Stimulated activated CD8-positive, alpha-beta memory T cell treated with anti-CD3 and anti-CD28 coated beads, Interleukin-12 subunit alpha, Interleukin-12 subunit beta, amount 100 ng/mL, for 4 hours (primary cell): ENCODE data around the gene SLC22A3.

Experiments
- DNase-seq: peaks from one replicate; pipeline ENCODE4 v3.0.0-alpha.2; 2020; ENCODE audit warnings: low read depth

SLC22A3 gene

DNA sequence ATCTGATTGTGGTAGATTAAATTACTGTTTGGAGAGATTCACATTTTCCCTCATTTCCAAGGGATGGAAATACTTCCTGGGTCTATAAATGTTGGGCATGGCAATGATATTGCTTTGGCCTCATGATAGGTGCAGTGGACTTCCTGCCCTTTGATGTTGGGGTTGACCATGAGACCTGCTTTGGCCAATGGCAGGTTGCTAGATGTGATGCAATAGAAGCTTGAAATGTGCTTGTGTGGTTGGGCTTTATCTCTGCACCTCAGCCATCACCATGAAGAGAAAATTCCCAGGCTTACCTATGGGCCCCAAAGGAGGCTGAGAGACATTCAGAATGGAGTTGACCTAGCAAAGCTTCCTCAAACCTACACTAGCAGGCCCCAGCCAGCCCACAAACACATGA, 69.4 kb downstream of the SLC22A3 start:
- no peak for DNase-seq

DNA sequence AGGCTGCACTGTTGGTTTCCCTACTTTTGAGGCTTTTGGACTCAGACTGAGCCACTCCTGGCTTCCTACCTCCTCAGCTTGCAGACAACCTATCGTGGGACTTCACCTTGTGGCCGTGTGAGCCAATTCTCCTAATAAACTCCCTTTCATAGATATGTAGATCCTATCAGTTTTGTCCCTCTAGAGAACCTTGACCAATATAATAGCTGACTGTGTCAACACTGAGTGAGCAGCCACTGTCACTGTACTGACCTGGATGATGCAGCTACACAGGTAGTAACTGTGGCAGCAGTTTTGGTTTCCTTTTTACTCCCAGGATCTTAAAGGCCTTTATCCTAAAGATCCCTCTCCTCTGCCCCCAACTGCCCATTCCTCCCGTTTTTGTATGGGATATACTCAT, 70.2 kb downstream of the SLC22A3 start:
- DNase-seq: no peak

DNA sequence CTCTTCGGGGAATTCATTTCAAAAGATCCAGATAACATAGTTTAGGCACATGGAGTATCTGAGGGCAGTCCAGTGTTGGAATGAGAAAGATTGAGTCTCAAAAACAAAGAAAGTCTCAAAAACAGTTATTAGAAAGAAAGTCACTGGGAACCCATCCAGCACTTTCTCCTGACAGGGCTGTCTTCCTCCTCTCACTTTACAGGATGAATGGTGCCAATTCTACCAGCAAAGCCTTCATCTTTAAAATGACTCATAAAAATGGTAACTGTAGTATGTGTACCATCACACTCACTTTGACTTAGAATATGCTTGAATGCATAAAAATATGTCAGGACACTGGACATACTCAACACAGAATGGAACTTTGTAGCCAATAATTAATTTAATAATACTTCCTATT, 71.3 kb downstream of the SLC22A3 start:
- no peak for DNase-seq

DNA sequence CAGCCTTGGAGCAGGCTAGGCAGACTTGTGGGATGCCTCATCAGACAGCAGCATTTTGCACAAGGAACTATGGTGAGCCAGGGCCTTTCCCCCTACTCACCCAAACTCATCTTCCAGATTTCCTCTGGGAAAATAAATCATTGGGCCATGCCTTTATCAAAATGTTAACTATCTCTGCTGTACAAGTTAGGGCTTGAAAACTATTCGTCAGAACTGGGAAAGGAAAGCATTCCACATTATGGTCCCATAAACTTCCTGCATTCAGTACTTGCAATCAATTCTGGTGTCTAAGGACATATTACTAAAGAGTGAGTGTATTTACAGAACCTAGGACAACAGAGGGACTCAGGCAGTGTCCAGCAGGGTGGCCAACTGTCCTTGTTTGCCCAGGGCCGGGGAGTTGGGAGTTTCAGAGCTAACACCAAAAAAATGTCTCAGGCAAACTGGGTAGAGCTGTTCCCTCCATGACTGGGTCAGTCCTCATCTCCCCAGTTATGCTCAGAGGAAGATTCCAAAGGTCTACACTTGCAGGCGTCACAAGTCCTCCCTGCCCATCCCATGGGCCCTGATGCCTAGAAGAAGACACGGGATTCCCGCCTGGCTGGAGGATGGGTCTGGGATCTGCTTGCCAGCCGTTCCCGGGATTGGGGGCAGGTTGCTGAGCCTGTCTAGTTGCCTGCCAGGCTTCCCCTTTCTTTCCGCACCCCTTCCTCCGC, 72.2 kb downstream of the SLC22A3 start:
- DNase-seq: no peak

DNA sequence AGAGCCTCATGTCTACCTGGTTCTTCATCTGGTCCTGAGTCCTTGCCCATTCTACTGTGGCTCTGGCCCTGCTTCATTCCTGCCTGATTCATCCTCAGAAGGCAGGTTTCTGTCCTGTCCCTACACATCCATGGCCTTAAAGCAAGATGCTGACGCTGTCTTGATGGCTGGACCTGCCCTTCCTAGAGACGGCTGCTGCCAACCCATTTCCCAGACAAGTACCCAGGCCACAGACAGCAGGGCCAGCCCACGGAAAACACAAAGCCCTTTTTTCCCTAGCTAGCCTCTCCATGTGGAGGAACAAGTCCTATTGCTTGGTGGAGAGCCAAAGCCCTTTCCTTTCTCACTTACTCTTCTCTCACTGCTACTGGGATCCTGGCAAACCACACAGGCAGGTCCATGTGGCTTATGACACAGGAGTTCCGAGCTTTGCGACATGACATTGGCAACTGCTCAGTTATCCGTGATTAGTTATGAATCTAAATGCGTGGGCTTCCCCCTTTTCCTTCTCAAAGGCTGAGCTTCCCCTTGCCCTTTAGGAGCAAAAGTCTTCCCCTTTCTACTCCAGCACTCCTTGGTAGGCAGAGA, 72.9 kb downstream of the SLC22A3 start:
- no peak for DNase-seq

DNA sequence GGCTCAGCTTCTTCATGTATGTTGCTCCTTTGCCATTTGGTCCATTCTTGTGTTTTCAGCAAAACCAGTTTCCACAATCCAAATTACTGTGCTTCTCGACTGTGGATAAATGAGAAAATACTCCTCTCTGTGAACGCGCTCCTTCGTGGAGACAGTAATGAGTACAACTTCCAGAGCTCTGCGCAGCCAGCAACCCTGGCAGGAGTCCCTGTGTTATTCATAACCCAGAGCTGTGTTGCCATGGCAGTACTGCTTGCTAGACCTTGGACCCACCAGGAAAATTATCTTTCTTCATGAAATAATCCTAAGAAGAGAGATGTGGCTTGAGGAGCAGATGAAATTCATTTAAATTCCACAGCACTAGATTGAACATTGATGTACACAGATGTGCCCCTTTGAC, 73.7 kb downstream of the SLC22A3 start:
- no peak for DNase-seq

DNA sequence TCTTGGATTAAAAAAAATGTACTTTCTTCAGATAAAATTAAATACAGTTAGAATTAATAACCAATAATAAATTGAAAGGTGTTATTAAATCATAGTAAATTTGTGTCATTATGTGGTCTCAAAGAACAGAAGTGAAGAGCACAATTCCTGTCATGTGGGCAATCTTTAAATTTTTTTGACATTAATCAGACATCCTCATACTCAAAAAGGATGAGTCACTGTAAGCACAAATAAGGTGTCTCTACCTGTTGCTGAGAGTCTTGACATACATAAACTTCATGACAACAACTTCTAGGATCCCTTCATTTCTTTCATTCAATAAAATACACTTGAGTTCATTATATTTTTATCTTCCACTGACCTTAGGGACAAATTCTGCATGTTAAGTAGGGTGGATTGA, 76.1 kb downstream of the SLC22A3 start:
- no peak for DNase-seq

DNA sequence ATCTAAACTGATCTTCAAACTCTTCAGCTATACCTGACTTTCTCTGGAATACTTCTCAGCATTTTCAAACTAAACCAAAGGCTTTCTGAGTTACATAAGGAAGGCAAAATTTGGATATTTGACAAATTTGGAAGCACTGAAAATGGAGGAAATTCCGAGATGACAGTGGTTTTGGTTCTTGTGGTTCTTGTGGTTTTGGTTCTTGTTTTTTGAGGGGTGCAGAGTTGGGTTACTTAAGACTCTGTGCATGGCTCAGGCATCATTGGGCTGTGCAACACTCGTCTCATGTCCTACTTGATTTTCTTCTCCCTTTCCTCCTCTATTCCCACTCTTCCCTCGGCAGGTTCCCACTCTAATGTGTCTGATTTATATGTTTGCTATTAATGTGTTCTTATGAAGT, 78.0 kb downstream of the SLC22A3 start:
- no peak for DNase-seq

DNA sequence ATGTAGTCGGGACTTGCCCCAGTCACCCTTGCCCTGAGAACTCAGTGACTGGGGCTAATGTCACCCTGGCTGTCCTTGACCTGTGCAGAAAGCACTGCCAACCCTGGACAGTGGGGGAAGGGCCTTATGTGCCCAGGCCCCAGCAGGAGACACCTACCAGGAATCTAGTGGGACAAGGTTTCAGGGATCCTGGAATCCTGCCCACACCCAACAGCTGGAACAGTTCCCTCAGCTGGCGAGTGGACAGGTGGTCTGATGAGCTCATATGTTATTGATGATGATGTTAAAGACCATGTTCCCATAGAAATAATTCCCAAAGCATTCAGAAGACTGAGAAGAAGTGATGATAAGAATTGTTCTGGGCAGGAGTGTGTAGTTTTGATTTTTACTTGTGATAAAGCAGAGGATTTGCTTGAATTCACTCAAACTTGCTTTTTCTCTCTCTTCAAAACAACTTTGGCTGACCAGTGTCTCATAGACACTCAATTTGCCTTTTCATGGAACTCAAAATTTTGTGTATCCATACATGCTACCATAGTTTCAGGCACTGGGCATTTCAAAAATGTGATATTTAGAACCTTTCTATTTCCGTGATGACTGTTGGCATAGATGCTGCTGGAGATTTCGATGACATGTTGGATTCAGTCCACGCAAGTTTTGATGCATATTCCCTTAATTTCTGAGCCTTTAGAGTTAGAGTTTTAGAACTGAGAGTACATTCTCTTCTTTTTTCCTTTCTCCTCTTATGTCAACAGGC, 79.3 kb downstream of the SLC22A3 start:
- no peak for DNase-seq

DNA sequence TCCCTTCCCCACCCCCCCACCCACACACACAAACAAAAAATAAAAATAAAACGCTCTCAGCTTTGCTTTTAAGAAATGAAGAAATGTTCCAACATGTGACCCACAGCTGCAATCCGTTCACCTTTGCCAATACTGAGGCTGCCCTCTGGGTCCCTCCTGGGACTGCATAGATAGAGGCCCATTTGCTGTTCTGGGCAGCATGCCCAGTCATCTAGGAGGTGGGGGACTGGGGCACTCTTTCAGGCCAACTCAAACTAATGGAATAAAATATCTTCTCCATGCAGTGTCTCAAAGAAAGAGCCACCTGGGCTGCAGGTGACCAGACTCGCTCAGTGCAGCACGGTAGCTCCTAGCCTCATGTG, 79.9 kb downstream of the SLC22A3 start:
- no peak for DNase-seq

DNA sequence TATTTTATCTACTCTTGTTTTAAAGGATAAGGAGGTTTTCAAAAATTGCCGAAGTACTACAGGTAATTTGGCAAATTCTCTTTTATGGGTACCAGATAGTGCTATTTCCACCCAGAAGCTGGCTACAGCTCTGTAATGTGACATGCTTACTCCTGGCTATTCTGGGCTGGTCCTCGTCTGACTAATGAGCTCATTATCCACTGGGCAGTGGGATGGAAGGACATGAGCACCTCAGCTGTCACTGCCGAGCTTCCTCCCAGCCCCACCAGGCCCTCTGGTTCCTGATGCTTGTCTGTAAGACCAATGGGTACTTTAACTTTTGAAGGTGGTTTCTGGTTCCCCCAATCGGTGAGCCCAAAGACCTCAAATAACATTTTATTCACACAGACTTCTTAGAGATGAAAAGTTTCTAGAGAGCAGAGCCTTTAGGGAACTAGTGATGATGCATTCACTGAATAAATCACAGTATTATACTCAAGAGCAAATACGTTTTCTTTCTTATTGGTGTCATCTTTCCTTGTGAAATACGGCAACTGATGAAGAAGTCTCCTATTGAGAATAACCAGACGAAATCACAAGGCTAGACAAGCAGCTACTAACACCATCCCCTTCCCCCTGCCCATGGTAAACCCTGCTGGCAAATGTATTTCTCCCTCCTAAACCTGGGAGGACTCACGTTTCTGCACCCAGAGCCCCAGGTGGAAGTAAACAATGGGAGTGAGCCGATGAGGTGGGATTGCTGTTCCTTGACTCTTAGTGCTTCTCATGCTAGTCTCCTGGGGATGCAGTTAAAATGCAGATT, 80.8 kb downstream of the SLC22A3 start:
- DNase-seq: no peak

DNA sequence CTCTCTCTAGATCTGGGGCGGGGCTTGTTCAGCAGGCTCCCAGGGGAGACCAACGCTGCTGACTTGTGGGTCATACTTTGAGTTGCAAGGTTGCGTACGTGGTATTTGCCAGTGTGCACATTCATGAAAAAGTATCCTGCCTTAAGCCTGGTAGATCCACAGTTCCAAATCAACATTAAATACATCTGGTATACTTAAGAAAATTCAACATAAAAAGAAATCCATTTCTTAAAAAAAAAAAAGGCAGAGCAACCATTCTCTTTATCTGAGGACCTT, 81.4 kb downstream of the SLC22A3 start:
- DNase-seq: no peak

DNA sequence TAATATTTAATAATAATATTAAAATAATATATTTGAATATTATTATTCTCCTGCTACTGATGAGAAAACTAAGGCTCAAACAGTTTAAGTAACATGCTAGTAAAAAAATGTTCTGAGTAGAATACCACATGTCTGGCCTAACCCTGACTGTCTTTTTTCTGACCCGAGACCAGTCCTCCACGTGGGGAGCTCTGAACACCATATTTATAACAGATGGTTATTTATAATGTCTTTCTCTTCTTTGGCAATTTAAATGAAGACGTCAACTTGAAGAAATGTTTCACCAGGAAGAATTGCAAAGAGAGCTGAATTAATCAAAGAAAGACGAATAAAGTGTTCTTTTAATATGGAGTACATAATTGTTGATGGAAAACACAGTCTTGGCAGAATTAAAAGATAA, 82.0 kb downstream of the SLC22A3 start:
- no peak for DNase-seq

DNA sequence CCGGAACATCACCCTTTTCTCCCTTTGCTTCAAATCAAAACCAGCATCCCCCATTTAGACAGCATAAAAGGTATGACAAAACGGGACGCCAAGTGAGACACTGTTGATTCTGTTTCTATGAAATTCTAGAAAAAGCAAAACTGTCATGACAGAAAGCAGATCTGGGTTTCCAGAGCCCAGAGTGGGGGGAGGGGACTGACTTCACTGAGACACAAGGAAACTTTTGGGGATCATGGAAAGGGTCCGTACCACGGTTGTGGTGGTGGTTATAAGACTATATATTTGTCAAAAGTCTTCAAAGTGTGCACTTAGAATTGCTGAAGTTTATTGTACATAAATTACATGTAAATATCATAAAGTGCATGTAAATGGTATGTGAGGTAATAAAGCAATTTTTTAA, 82.6 kb downstream of the SLC22A3 start:
- DNase-seq: no peak

DNA sequence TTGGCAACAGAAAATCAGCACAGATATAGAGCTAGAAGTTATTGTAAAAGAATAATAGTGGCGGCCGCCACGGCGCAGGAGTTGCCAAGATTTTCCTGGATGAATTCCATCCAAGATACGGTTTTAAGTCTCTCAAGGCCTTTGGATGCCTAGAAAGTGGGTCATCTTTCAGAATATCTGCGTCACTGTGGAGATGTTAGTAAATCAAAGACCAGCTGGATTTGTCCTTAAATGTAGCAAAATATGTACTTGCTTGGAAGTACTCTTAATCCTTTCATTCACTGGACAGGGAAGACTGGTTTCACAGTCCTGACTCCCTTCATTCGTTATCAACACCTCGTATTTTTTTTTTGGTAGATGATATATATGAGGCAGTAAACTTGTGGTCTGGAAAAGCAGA, 83.0 kb downstream of the SLC22A3 start:
- DNase-seq: no peak

DNA sequence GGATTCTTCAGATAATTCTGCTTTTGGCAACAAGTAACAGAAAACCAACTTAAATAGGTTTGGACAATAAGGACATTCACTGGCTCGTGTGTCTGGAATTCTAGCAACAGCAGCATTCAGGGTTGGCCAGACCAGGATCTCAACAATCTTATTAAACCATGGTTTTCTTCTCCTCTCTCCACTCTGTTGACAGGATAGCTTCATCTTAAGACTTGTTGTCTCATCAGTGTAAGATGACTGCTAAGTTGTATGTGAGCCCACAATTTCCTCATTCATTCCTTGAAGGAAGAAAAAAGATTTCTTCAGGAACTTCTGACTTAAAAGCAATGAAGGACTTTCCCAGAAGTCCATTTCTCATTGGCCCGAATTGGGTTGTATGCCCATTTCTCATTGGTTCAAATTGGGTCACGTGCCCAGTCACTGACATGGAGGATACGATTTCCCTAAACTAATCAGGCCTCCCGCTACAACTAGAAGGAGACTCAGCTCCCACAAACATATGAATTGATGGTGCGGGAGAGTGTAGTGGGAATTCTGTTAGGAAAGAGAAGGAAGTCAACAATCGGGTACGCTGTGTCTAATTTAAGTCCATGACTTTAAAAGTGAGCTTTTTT, 83.7 kb downstream of the SLC22A3 start:
- DNase-seq: no peak

DNA sequence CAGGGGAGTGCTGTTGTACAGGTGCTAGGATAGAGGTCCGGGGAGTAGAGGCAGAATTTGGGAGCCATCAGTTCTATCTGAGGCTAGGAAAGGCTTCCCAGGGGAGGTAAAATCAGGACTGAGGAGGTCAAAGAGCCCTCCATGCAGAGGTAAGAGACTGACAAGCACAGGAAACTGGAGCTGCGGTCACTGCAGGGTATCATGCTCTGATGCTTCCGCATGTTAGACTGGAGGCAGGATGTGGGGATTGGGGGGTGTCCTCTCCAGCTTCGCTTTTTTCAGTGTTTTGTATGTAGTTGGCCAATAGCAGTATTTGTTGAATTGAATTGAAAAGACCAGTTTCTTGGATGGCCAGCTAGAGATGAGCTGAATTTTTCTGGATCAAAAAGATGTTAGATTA, 87.8 kb downstream of the SLC22A3 start:
- DNase-seq: no peak

DNA sequence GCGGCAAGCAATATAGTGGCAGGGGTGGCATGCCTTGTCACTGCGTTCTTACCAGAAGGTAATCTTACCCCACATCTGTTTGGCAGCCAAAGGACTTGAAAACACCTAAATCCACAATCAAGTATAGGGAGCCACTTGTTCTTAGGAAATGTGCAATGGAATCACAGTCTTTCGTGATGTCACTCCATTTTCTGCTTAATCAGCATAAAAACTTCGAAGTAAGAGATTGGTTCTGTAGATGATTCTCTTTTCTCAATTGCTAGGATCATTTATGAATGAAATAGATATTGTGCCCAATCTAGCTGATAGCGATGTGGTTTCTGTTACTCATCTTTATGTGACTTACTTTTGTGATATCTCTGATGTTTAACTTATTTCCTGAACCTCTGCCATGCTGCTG, 89.0 kb downstream of the SLC22A3 start:
- DNase-seq: no peak

DNA sequence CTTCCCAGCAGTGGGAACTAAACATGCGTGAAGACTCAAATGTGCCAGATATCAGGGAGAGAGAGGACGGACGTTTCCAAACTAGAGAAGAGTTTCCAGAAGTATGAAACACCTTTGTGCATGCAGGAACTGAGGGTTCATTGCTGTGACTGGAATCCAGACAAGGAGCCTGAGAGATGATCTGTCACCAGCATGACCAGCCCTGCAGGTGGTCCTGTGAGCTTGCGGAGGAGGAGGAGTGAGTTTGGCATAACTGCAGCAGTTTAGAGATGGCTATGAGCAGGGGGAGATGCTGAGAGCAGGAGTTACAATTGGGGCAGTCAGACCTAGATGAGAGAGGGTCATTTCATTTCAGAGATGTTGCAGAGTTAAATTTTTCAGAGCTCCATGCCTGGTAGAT, 89.6 kb downstream of the SLC22A3 start:
- no peak for DNase-seq

DNA sequence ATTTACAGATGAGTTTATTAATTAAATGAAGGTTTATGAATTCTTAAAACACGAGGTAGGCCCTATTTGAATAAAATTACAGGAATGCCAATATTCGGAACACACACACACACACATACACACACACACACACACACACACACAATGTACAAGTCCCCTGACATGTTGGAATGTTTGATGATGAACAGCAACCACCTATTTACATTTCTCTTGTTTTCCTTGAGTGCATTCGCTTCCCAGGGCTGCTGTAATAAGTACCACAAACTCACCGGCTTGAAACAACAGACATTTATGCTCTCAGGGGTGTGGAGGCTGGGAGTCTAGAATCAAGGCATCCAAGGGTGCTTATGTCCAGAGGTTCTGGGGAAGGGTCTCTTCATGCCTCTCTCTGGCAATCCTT, 90.3 kb downstream of the SLC22A3 start:
- no peak for DNase-seq

DNA sequence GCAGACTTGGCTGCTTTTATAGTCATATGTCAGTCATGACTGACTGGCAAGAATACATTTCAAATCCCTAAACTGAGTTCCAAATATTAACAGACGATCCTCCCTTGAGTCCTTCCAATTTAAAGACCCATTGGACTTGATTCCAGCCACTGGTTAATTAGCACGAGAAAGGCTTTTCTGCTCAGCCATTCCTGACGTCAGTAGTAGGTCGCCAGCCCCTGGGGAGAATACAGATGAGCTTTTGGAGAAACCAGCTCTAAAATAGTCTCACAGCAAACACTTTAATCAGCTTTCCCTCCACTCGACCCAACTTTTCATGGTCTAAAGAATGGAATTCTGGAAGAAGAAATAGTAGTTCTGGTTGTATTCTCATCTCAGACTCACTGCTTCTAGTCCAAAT, 91.6 kb downstream of the SLC22A3 start:
- no peak for DNase-seq

DNA sequence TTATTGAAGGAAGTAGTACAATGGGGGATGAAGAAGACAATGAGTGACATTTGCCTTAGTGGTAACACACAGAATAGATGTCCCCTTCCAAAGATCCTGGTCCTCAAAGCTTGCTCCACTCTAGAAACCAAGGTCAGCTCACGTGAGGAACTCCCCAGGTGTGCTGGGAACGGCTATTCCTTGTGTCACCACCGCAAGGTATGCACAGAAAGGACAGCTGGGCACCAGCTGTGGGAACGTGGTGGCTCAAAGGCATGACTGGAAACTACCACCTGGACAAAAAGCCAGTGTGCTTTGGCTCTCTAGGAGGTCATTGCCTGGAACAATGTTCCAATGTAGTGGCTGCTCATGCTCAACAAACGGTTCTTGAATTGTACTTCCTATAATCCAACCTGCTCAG, 94.0 kb downstream of the SLC22A3 start:
- DNase-seq: no peak

DNA sequence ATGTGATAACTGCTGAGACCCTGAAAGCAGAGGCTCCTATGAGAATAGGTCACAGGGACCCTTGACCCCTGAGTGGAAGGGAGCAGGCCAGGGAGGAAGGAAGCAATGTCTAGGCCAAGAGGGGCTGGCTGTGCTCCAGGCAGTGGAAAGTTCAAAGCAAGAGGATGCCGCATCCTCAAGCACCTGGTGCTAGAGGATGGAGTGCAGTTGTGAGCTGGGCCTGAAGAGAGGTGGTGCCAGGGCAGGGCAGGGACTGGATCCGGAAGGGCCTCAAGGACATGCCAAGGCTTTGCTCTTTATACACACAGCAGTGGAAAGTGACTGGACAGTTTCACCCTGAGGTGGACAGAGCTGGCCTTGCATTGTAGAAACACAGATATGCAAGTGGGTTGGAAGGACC, 97.0 kb downstream of the SLC22A3 start:
- DNase-seq: no peak
